Activated effector memory CD4-positive, alpha-beta T cell treated with anti-CD3 and anti-CD28 coated beads, Interleukin-2, amount 50 U/mL, for 16 hours (primary cell): ENCODE measurements around the gene CKAP5.

Source experiments
- DNase-seq: peaks from one replicate; pipeline ENCODE4 v3.0.0-alpha.2; 2020

CKAP5 gene

DNA sequence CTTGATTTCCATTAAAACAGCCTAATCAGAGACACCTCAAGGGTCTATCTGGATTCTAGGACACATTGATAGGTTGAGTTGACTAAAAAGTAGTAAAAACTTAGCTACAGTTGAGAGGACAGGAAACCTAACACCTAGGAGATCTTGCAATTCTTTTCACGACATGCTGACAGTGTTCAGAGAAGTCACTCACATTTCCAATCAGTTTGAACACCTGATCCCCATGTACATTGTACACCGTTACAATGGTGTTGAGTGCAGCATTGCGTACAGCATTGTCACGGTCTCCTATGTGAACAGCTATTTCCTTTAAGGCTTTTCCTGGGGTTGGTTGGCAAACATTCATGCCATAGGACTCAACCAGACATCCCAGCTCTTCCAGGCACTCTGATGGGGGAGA is 84.3 kb downstream of the CKAP5 start:
- DNase-seq, result no peak

DNA sequence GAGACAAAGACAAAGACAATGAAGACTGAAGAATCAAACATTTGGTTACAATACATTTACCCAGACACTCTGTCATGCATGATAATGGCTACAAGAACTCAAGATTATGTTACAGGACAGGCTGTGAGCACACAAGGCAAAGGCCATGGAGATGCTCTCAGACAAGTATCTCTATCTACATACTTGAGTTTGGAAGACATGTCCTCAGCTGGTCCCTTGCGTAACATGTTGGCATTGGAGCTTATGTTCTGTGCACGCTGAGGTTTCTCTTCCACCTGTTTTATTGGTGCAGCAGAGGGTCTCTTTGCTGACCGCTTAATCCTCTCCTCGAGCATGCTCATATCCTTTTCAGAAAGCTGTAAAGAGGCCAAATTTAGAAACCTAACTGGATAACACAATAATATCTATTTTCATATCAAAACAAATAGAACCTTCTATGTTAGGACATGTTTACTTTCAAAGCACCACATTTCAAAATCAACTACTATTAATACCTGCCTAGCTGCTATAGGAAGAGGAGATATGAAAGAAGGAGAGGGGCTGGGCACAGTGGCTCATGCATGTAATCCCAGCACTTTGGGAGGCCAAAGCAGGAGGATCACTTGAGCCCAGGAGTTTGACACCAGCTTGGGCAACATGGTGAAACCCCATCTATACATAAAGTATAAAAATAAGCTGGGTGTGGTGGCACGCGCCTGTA is 85.5 kb downstream of the CKAP5 start:
- DNase-seq, result no peak

DNA sequence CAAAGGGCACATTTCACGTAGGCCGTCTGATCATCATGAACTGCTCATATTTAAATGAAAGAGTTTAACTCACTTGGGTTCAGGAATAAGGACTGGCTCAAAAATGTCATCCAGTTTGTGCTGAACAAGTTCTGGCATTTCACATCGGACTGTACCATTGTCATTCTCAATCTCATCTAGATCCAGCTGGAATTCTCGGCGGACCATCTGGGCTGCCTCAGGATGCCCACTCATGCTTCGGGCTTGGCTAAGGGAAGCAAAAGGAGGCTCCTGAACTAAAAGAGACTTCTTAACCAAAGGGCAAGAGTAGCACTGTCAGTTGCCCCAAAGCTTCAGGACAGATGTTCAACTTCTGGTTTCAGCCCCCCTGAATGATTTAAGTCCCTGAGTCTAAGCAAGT is 86.9 kb downstream of the CKAP5 start:
- no peak for DNase-seq

DNA sequence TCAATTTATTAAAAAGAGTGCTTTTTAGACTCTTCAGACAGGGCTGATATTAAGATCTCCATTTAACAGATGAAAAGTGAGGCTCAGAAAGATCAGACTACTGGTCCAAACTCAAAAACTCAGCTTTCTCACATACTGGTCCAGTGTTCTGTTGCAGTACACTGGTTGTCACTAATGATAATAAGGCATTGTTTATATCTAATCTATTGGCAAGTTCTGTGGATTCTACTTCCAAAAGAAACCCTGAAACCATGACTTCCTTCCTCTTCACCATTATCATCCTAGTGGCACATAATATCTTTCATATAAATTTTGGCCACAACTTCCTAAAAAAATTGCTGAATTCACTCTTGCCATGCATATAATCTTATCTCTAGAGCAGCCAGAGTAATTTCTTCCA is 90.1 kb downstream of the CKAP5 start:
- no peak for DNase-seq

DNA sequence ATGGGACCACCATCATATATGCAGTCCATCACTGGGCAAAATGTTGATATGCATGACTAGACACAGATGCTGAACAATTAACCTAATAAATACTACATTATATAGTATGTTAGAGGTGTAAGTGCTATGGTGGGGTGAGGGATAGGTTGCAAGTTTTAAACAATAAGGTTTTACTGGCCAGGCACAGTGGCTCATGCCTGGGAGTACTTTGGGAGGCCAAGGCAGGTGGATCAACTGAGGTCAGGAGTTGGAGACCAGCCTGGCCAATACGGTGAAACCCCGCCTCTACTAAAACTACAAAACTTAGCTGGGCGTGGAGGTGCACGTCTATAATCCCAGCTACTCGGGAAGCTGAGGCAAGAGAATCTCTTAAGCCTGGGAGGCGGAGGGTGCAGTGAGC is 98.9 kb downstream of the CKAP5 start:
- DNase-seq, result no peak

DNA sequence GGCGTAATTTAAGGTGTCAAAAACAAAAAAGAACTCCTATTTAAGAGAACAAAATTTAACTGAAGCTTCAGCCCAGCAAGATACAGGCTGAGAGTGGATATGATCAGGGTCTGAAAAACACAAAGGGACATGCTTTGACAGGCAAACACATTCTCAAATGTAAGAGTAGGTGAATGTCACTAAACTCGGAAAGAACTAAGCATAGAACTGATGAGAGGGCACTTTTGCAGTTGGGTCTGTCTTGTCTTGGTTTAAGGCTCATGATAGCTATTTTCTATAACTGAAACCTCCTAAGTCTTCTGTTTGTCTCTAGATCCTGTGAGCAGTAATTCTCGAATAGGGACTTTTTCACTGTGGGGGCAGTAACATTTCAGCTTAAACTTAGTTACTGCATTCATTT is 100.1 kb downstream of the CKAP5 start:
- no peak for DNase-seq

DNA sequence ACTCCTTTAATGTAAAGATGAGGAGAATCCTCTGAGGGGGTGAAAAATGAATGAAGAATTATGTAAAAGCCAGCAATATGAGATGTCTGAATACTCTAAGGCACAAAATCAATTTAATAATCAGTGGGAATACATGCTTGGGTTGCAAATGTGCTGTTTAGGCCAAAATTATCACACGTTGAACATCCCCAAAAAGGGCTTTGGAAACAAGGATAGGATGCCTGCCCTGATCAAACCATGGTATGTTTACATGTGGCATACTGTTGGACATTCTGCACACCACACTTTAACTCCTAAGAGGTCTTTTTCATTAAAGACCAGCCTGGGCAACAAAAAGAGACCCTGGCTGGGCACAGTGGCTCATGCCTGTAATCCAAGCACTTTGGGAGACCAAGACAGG is 100.8 kb downstream of the CKAP5 start:
- DNase-seq, result no peak

DNA sequence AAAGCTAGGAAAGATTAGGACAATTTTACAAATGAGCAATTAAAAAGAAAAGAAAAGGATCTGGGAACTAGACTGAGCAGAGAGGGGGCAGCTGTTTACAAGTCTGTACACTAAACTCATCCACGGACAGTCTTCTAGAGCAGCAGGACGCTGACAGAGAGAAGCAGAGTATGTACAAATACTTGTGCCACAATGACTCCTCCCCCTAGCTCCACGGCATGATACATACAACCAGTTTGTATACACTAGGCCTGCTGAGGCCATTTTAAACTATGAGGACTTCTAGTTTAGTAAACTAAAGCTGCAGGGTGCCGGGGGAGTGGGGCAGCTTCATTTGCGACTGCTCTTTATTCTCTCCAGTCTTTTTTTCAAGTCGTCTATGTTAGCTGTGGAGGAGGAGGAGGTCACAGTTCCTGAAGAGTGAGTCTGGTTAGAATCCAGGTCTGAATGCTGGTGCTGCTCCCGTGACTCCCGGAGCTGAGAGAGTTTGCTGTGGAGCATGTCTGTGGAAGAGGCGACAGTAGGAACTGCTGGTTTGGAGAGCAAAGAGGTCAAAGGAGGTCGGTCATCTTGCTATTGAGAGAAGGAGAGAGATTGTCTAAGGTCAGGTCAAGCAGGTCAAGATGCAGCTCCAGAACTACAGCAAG is 102.3 kb downstream of the CKAP5 start:
- no peak for DNase-seq

DNA sequence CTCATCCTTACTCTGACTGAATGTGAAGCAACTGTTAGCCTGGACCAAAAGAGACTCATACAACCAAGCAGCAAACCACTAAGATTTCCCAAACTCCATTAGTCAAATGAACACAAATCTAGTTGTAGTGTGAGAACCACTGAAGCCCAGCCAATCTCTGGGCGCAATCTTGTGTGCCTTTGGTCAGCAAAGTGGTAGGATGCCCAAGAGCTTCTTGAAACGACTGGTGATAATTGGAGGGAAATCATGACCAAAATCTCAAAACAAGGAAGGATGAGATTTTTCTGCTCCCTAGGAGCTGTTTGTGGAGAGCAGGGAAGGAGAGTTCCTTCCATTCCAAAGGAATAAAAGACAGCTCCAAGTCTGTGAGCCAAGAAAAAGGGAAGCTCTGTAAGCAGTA is 103.0 kb downstream of the CKAP5 start:
- no peak for DNase-seq

DNA sequence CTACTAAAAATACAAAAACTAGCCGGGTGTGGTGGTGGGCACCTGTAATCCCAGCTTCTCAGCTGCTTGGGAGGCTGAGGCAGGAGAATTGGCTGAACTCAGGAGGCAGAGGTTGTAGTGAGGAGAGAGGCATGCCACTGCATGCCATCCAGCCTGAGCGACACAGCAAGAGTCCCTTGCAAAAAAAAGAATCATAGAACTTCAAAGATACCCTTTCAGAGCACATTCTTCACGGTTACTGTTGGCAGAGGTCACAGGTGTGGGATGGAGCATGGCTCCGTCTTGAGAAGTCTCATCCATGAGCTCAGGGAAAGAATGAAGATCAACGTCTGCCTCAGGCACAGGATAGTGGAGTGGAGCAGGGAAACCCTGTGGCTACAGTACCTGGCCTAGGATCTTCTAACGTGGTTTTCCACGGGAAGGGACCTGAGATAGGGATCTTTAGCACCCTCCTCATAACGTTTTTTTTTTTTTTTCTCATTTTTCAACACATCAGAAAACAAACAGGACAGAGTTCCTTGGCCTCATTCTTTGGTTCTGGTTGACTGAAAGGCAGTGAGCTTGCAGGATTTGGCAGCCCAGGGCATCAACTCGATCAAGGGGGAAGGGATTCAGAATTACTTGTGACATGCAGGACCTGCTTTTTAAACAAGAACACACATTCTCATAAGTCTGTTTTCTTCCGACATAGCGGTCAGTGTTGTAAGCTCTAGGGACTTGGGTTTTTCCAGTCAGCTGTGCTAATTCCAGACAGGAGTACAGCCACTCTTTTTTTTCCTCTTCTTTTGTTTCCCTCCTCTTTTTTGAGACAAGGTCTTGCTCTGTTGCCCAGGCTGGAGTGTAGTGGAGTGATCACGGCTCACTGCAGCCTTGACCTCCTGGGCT is 104.2 kb downstream of the CKAP5 start:
- DNase-seq, result no peak

DNA sequence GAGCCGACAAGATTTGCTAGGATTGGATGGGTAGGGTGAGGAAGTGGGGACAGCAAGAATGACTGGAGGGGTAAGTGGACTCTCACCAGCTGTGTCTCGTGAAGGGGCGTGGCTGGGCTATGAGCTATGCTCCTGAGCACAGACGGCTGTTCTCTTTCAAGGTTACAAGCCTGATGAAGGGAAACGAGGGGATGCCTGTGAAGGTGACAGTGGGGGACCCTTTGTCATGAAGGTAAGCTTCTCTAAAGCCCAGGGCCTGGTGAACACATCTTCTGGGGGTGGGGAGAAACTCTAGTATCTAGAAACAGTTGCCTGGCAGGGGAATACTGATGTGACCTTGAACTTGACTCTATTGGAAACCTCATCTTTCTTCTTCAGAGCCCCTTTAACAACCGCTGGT is 107.2 kb downstream of the CKAP5 start:
- peak; percentile 19 for DNase-seq

DNA sequence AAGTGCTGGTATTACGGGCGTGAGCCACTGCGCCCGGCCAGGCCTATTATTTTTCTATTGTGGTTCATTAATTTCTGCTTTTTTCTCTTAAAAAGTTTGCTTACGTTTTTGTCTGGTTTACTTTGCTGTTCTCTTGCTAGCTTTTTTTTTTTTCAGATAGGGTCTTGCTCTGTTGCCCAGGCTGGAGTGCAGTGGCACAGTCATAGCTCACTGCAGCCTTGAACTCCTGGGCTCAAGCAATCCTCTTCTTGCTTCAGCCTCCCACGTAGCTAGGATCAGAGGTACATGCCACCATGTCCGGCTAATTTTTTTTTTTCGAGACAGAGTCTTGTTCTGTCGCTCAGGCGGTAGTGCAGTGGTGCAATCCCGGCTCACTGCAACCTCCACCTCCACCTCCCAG is 108.4 kb downstream of the CKAP5 start:
- DNase-seq, result no peak

DNA sequence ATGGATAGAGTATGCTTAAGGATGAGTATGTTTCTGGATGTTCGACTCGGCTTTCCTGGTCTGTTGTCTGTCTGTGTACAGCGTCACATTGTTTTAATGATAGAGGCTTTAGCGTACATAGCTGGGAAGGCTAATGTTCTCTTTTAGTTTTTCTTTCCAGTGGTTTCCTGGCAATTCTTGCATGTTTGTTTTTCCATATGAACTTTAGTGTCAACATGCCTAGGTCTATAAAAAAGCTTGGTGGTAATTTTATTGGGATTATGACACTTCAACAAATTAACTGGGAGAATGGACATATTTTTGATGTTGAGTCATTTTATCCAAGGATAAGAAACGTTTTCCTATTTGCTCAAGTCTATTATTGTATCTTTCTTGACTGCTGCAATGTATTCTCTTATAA is 109.5 kb downstream of the CKAP5 start:
- no peak for DNase-seq

DNA sequence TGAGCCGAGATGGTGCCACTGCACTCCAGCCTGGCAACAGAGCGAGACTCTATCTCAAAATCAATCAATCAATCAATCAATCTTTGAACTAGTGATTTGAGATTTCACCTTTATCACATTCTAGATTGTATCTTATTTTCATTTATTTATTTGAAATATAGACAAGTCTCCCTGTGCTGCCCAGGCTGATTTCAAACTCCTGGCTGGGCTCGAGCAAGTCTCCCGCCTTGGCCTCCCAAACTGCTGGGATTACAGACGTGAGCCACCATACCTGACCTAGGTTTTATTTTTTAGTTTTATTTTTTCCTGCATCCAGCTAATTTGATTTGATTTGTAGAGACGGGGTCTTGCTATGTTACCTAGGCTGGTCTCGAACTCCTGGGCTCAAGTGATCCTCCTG is 109.9 kb downstream of the CKAP5 start:
- no peak for DNase-seq

DNA sequence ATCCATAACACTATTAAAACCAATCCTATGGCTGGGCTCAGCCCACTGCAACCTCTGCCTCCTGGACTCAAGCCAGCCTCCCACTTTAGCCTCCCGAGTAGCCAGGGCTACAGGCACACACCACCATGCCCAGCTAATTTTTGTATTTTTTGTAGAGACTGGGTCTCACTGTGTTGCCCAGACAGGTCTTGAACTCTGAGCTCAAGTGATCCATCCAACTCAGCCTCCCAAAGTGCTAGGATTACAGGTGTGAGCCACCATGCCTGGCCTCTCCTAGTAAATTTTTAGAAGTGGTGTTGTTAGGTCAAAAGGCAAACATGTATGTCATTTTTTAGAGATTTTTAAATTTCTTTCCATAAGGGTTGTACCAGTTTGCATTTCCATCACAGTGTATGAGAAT is 112.8 kb downstream of the CKAP5 start:
- peak; percentile 6 for DNase-seq

DNA sequence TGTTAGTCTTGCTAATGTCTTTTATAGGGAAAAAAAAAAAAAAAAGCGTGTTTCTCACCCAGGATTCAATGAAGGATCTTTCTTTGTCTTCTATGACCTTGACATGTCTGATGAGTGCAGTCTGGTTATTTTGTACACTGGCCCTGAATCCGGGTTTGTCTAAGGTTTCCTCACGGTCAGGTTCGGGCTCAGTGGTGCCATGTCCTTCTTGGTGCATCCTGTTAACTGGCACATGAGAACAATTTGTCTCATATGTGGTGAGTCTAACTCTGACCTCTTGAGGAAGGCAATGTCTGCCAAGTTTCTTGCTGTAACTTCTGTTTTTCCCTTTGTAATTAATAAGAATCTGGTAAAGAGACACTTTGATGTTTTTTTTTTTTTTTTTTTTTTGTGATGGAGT is 114.5 kb downstream of the CKAP5 start:
- no peak for DNase-seq

DNA sequence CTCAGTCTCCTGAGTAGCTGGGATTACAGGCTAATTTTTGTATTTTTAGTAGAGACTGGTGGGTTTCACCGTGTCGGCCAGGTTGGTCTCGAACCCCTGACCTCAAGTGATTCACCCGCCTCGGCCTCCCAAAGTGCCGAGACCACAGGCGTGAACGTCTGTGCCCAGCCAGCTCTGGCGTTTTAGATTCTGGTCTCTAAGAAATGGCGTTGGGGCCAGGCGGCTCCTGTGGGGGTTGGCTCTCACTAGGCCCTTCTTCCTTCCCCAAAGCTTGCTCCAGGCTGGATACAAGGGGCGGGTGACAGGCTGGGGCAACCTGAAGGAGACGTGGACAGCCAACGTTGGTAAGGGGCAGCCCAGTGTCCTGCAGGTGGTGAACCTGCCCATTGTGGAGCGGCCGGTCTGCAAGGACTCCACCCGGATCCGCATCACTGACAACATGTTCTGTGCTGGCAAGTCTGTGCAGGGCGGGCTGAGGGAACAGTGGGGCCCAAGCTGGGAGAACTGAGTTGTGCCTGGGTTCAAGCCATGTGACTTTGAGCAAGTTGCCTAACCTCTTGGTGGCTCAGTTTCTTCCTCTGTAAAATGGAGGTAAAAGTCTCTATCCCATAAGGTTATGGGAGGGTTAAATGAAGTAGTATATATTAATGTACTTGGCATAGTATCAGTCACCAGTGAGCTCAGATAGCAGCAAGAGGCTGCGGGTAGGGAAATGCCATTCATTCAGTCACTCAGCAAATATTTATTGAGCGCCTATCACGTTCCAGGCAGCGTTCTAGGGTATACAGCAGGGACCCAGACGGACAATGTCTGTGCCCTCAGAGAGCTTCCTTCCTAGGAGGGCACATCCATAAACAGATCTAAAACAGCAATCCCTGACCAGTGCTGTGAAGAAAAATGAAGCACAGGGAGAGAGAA is 116.7 kb downstream of the CKAP5 start:
- peak; percentile 13 for DNase-seq

DNA sequence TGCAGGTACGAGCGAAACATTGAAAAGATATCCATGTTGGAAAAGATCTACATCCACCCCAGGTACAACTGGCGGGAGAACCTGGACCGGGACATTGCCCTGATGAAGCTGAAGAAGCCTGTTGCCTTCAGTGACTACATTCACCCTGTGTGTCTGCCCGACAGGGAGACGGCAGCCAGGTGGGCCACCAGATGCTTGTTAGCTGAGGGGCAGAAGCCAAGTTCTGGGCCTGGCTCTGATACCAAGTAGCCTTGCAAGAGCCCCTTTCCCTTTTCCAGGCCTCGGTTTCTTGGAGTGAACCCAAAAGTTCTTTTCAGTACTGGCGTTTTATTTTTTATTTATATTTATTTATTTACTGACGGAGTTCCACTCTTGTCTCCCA is 117.4 kb downstream of the CKAP5 start:
- no peak for DNase-seq

DNA sequence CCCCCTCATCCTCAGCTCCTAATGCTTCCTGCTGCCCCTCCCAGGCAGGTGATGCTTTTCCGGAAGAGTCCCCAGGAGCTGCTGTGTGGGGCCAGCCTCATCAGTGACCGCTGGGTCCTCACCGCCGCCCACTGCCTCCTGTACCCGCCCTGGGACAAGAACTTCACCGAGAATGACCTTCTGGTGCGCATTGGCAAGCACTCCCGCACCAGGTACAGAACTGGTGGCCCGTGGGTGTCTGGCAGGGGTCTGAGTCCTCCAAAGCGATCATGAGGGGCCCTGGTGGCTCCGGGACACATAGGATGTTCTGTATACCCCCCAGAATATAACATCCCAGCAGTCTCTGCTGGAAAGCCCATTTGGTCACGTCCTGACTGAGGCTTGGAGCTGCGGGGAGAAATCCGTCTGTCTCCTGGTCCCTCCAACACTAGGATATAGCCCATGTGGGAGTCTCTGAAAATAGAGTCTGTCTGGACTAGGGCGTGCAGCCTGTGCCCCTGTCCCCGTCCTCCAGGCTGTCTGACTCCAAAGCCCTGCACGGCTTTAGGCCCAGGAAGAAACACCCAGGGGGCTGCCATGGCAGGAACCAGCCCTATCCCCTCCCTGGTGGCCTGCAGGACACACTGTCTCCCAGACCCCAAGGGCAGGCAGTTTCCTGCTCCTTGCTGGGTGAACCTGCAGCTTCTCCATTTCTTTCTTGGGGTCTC is 118.0 kb downstream of the CKAP5 start:
- peak; percentile 28 for DNase-seq

DNA sequence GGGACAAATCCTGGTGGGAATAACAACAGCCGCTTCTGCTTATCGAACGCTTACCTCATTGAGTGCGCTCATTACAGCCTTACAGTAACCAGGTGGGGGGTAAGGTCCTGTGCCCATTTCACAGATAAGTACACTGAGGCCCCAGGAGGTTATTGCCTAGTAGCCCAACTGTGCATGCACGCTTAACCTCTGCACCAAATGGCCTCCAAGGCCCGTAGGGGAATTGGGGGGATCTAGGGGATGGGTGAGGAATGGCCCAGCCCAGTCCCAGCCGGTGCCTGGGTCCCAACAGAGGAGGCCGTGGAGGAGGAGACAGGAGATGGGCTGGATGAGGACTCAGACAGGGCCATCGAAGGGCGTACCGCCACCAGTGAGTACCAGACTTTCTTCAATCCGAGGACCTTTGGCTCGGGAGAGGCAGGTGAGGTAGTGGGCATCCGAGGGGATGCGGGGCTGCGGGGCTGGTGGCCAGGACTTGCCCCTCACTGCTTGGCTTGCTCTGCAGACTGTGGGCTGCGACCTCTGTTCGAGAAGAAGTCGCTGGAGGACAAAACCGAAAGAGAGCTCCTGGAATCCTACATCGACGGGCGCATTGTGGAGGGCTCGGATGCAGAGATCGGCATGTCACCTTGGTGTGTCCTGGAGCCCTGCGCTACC is 119.7 kb downstream of the CKAP5 start:
- DNase-seq, result no peak

DNA sequence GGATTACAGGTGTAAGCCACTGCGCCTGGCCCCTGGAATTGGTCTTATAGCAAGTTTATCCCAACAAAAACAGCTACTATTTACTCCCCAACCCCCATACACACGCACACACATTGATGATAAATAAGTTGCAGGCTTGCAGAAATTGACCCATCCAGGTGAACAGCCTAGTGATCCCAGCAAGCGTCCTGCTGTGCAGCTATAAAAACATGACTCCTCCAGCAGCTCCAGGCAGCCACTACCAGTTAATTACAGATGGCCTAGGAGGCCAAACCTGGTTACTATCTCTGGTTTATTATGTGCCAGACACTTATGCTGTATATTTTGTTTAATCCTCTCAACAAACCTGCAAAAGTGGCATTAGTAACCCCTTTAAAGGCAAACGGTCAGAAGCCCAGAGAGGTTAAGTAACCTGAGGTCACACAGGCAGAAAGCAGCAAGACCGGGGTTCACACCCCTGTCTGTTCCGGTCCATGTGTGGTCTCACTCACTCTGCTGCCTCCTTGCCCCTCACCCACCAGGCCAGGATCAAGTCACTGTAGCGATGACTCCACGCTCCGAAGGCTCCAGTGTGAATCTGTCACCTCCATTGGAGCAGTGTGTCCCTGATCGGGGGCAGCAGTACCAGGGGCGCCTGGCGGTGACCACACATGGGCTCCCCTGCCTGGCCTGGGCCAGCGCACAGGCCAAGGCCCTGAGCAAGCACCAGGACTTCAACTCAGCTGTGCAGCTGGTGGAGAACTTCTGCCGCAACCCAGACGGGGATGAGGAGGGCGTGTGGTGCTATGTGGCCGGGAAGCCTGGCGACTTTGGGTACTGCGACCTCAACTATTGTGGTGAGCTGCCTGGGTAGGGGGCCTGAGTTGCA is 120.5 kb downstream of the CKAP5 start:
- DNase-seq, result no peak
